ENCODE measurements around the gene EMX1. TPM values are rescaled to one million over a fixed set of nuclear protein-coding genes. Genes with fewer than 3 reads are reported as not detected.

Gene EMX1
- total RNA-seq, 4 donors from 2014 or later: not detected

DNA sequence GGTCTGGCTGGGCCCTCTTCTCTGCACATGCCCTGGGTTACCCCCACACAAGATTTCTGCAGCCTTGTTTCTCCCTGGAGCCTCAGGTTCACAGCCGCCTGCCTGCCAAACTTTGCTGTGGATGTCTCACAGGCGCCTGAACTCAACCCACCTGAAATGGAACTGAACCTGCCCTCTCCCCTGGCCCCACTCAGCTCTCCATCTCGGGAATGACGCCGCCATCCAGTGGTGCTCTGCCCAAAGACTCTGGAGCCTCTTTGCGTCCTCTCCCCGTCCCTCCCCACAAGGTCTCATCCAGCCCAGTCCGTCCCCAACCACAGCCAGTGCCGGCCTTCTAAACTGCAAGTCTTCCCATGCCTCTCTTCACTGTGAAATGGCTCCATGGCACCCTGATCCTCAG, 29.1 kb downstream of the EMX1 start:
- Histone ChIP-seq H3K27ac (replicated peaks in 1 of 4) (no peak overlapping the region), H3K4me1 (no peaks in the 10 kb centered on the region), H3K4me3 (no peak overlapping the region), H3K27me3 (no peaks in the 10 kb centered on the region), H3K36me3 (peaks cover 0 to 28% (median 19%) of the 10 kb centered on the region in 4 donors), H3K9me3 (no peaks in the 10 kb centered on the region)
- TF ChIP-seq POLR2AphosphoS5 (IDR thresholded peaks at IDR 0.05) (no peak), EP300 (IDR thresholded peaks at IDR 0.05) (no peak)
- TF ChIP-seq, protein P1, sequence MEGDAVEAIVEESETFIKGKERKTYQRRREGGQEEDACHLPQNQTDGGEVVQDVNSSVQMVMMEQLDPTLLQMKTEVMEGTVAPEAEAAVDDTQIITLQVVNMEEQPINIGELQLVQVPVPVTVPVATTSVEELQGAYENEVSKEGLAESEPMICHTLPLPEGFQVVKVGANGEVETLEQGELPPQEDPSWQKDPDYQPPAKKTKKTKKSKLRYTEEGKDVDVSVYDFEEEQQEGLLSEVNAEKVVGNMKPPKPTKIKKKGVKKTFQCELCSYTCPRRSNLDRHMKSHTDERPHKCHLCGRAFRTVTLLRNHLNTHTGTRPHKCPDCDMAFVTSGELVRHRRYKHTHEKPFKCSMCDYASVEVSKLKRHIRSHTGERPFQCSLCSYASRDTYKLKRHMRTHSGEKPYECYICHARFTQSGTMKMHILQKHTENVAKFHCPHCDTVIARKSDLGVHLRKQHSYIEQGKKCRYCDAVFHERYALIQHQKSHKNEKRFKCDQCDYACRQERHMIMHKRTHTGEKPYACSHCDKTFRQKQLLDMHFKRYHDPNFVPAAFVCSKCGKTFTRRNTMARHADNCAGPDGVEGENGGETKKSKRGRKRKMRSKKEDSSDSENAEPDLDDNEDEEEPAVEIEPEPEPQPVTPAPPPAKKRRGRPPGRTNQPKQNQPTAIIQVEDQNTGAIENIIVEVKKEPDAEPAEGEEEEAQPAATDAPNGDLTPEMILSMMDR (IDR thresholded peaks at IDR 0.05): no peak
- WGBS: 93% methylated on average over 9 of the region's 9 CpGs
- no peak for DNase-seq (ENCODE audit: extremely low spot score)
- intact Hi-C loops (cut with DNase I): no loop called here

DNA sequence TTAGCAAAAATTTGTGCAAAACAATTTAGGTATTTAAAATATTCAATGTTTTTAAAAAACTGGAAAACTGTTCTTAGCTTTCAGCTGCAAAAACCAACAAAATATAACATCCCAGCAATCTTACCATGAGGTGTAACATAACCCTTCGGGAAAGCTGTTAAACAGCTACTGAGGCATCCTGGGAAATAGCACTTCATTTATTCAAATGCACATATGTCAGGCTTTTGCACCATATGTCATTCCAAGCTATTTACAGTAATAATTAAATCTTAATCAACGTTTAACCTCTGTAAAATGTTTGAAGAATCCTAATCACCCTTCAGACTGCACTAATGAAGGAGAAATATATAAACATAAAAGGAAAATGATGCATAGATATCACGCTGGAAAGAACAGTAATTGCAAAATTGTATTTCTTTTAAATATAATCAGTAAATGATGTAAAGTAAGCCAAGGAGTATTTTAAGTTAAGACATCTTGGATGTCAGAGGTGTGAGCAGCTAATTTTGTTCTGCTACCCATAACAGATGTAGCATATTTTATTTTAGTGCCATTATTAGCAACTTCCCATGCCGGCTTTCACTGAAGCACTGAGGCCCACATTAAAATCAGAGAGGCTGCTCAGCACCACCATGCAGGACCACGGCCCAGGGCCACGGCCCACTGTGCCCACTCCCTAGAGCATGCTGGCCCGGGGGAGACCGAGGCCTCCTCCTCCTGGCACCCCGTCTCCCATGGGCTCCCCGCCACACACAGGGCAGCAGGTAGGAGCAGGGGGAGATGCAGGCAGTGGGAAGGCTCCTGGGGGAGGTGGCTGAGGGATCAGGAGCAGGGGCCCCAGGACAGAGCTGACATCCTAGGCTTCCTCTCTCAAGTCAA, 30.9 kb downstream of the EMX1 start:
- 83% methylated on average over 4 of the region's 10 CpGs for WGBS
- DNase-seq (ENCODE audit: extremely low spot score): no peak
- H3K9me3 ChIP-seq: no peaks in the 10 kb centered on the region
- TF ChIP-seq EP300 (IDR thresholded peaks at IDR 0.05): no peak
- TF ChIP-seq POLR2A (IDR thresholded peaks at IDR 0.05; ENCODE audit: low read depth): no peak
- TF ChIP-seq, protein P1 (IDR thresholded peaks at IDR 0.05): no peak
- no peak for TF ChIP-seq POLR2AphosphoS5 (IDR thresholded peaks at IDR 0.05)
- no peak overlapping the region for H3K27ac ChIP-seq (replicated peaks in 1 of 4)
- no peak overlapping the region for H3K4me3 ChIP-seq
- H3K27me3 ChIP-seq: no peaks in the 10 kb centered on the region
- H3K36me3 ChIP-seq: peaks cover 0 to 29% (median 14%) of the 10 kb centered on the region in 4 donors
- intact Hi-C loops (cut with DNase I): no loop called here
- no peaks in the 10 kb centered on the region for H3K4me1 ChIP-seq

DNA sequence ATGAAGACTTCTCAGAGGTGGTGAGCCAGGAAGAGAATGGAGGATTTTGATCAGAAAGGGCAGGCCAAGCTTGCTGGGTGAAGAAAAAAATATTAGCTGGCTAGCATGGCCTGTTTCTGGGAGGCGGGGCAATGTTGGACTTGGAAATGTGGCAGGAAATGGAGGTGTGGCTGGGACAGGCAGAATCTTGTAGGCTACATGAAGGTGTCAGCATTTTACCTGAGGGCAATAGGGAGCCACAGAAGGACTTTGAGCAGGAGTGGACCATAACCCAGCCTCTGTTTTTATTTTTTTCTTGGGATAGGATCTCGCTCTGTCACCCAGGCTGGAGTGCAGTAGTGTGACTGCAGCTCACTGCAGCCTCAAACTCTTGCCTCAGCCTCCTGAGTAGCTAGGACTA, 31.7 kb downstream of the EMX1 start:
- intact Hi-C loops (cut with DNase I): no loop called here
- Histone ChIP-seq H3K4me3 (no peak overlapping the region), H3K27me3 (no peaks in the 10 kb centered on the region), H3K27ac (replicated peaks in 1 of 4) (no peak overlapping the region), H3K36me3 (peaks cover 0 to 21% (median 6%) of the 10 kb centered on the region in 4 donors), H3K4me1 (no peaks in the 10 kb centered on the region), H3K9me3 (no peaks in the 10 kb centered on the region)
- TF ChIP-seq, protein P1 (IDR thresholded peaks at IDR 0.05): no peak
- TF ChIP-seq POLR2AphosphoS5 (IDR thresholded peaks at IDR 0.05) (no peak), POLR2A (IDR thresholded peaks at IDR 0.05; ENCODE audit: low read depth) (no peak), EP300 (IDR thresholded peaks at IDR 0.05) (no peak)
- WGBS: 98% methylated on average over 2 of the region's 2 CpGs
- no peak for DNase-seq (ENCODE audit: extremely low spot score)

DNA sequence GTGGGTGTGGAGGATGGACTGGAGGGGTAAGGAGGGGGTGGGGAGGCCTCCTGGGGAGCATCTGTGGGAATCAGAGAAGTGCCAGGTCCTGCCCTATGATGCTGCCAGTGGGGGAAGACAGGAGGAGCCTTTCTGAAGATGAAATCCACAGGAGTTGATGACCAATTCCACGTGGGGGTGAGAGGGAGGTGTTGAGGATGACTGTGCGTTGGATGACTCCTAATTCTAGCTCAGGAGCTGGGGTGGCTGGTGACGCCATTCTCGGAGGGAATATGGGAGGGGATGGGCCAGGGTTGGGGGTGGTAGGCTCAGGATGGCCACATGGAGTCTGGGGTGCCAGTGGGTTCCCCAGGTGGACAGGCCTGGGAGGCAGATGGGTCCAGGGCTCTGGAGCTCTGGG, 32.3 kb downstream of the EMX1 start:
- H3K9me3 ChIP-seq: no peaks in the 10 kb centered on the region
- no peak for TF ChIP-seq POLR2AphosphoS5 (IDR thresholded peaks at IDR 0.05)
- TF ChIP-seq, protein P1 (IDR thresholded peaks at IDR 0.05): no peak
- TF ChIP-seq POLR2A (IDR thresholded peaks at IDR 0.05; ENCODE audit: low read depth): no peak
- TF ChIP-seq EP300 (IDR thresholded peaks at IDR 0.05): no peak
- H3K4me1 ChIP-seq: no peaks in the 10 kb centered on the region
- no peak overlapping the region for H3K4me3 ChIP-seq
- WGBS: 86% methylated on average over 4 of the region's 4 CpGs
- DNase-seq (ENCODE audit: extremely low spot score): no peak
- H3K27me3 ChIP-seq: no peaks in the 10 kb centered on the region
- intact Hi-C loops (cut with DNase I): no loop called here
- H3K36me3 ChIP-seq: peaks cover 0 to 15% (median 4%) of the 10 kb centered on the region in 4 donors
- no peak overlapping the region for H3K27ac ChIP-seq (replicated peaks in 1 of 4)

All from esophagus muscularis mucosa (tissue), 4 donors.